ENCODE data around the gene GGTA1. TPM values are rescaled to one million over a fixed set of nuclear protein-coding genes. Genes with fewer than 3 reads are reported as not detected.

GGTA1 gene
- total and polyA plus RNA-seq, 2 donors (not counting 1 experiment from before 2014, with no cell fraction given): not detected

- no peak overlapping the region for H3K4me3 ChIP-seq (replicated peaks in 1 of 4; ENCODE audit: control extremely low read depth in 1 of 4, insufficient read depth in 1 of 4, low read depth in 3 of 4, low read length in 4 of 4)
- TF ChIP-seq EZH2 (IDR thresholded peaks at IDR 0.05; ENCODE audit: low read length, missing control alignments) (no peak), CTCF (conservative IDR thresholded peaks at IDR 0.05 in 1 of 2, IDR thresholded peaks at IDR 0.05 in 1 of 2; ENCODE audit: low read depth in 1 of 2, low read length in 2 of 2) (no peak)
- no peak overlapping the region for H3K27ac ChIP-seq (ENCODE audit: insufficient read depth, low read length)
- H3K9me3 ChIP-seq (ENCODE audit: control insufficient read depth, insufficient read depth, low read depth, low read length): no peaks in the 10 kb centered on the region
- DNase-seq (ENCODE audit: low read depth in 2 of 2): peak; percentile 47 to 91
- peaks cover 14% of the 10 kb centered on the region for H3K27me3 ChIP-seq (ENCODE audit: control insufficient read depth, insufficient read depth, low read length)
- no peaks in the 10 kb centered on the region for H3K4me1 ChIP-seq (ENCODE audit: control insufficient read depth, extremely low read depth, insufficient read depth, low read length)
- H3K79me2 ChIP-seq (ENCODE audit: control insufficient read depth, insufficient read depth, low read length): no peaks in the 10 kb centered on the region
- no peaks in the 10 kb centered on the region for H3K36me3 ChIP-seq (ENCODE audit: control insufficient read depth, insufficient read depth, low read length)
- no peaks in the 10 kb centered on the region for H4K20me1 ChIP-seq (ENCODE audit: control insufficient read depth, extremely low read depth, insufficient read depth, low read length)
- H2AFZ ChIP-seq (ENCODE audit: low read length): no peak overlapping the region
- H3K4me2 ChIP-seq (ENCODE audit: extremely low read depth, insufficient read depth, low read length): no peak overlapping the region
- H3K9ac ChIP-seq (ENCODE audit: insufficient read depth, low read length): no peak overlapping the region
These were observed 52.3 kb downstream of the GGTA1 start for GRCh38 chr9:121447321-121447834.

- no peak for DNase-seq (ENCODE audit: low read depth in 2 of 2)
- peaks cover 15% of the 10 kb centered on the region for H3K27me3 ChIP-seq (ENCODE audit: control insufficient read depth, insufficient read depth, low read length)
These were observed 53.7 kb downstream of the GGTA1 start for GRCh38 chr9:121445986-121446385.

GRCh38 chr9:121443981-121444380 is 55.7 kb downstream of the GGTA1 start:
- H3K36me3 ChIP-seq (ENCODE audit: control insufficient read depth, insufficient read depth, low read length): no peaks in the 10 kb centered on the region
- H3K27ac ChIP-seq (ENCODE audit: insufficient read depth, low read length): no peak overlapping the region
- H3K9ac ChIP-seq (ENCODE audit: insufficient read depth, low read length): no peak overlapping the region
- H2AFZ ChIP-seq (ENCODE audit: low read length): no peak overlapping the region
- H3K4me1 ChIP-seq (ENCODE audit: control insufficient read depth, extremely low read depth, insufficient read depth, low read length): no peaks in the 10 kb centered on the region
- H3K4me3 ChIP-seq (replicated peaks in 1 of 4; ENCODE audit: control extremely low read depth in 1 of 4, insufficient read depth in 1 of 4, low read depth in 3 of 4, low read length in 4 of 4): no peak overlapping the region
- H3K9me3 ChIP-seq (ENCODE audit: control insufficient read depth, insufficient read depth, low read depth, low read length): no peaks in the 10 kb centered on the region
- no peak for DNase-seq (ENCODE audit: low read depth in 2 of 2)
- peaks cover 10% of the 10 kb centered on the region for H3K27me3 ChIP-seq (ENCODE audit: control insufficient read depth, insufficient read depth, low read length)
- H3K79me2 ChIP-seq (ENCODE audit: control insufficient read depth, insufficient read depth, low read length): no peaks in the 10 kb centered on the region
- no peak overlapping the region for H3K4me2 ChIP-seq (ENCODE audit: extremely low read depth, insufficient read depth, low read length)
- no peak for TF ChIP-seq CTCF (conservative IDR thresholded peaks at IDR 0.05 in 1 of 2, IDR thresholded peaks at IDR 0.05 in 1 of 2; ENCODE audit: low read depth in 1 of 2, low read length in 2 of 2)
- no peak for TF ChIP-seq EZH2 (IDR thresholded peaks at IDR 0.05; ENCODE audit: low read length, missing control alignments)
- no peaks in the 10 kb centered on the region for H4K20me1 ChIP-seq (ENCODE audit: control insufficient read depth, extremely low read depth, insufficient read depth, low read length)

More at GRCh38 chr9:121445986-121446385, 53.7 kb downstream of the GGTA1 start:
- no peaks in the 10 kb centered on the region for H3K4me1 ChIP-seq (ENCODE audit: control insufficient read depth, extremely low read depth, insufficient read depth, low read length)
- H3K9ac ChIP-seq (ENCODE audit: insufficient read depth, low read length): no peak overlapping the region
- no peaks in the 10 kb centered on the region for H4K20me1 ChIP-seq (ENCODE audit: control insufficient read depth, extremely low read depth, insufficient read depth, low read length)
- no peak overlapping the region for H2AFZ ChIP-seq (ENCODE audit: low read length)
- H3K79me2 ChIP-seq (ENCODE audit: control insufficient read depth, insufficient read depth, low read length): no peaks in the 10 kb centered on the region
- TF ChIP-seq EZH2 (IDR thresholded peaks at IDR 0.05; ENCODE audit: low read length, missing control alignments) (no peak), CTCF (conservative IDR thresholded peaks at IDR 0.05 in 1 of 2, IDR thresholded peaks at IDR 0.05 in 1 of 2; ENCODE audit: low read depth in 1 of 2, low read length in 2 of 2) (no peak)
- no peak overlapping the region for H3K4me3 ChIP-seq (replicated peaks in 1 of 4; ENCODE audit: control extremely low read depth in 1 of 4, insufficient read depth in 1 of 4, low read depth in 3 of 4, low read length in 4 of 4)
- H3K27ac ChIP-seq (ENCODE audit: insufficient read depth, low read length): no peak overlapping the region
- no peak overlapping the region for H3K4me2 ChIP-seq (ENCODE audit: extremely low read depth, insufficient read depth, low read length)
- no peaks in the 10 kb centered on the region for H3K9me3 ChIP-seq (ENCODE audit: control insufficient read depth, insufficient read depth, low read depth, low read length)
- H3K36me3 ChIP-seq (ENCODE audit: control insufficient read depth, insufficient read depth, low read length): no peaks in the 10 kb centered on the region

All from fibroblast of lung (primary cell).